ENCODE measurements around the gene PRKCA.

PRKCA gene

DNA sequence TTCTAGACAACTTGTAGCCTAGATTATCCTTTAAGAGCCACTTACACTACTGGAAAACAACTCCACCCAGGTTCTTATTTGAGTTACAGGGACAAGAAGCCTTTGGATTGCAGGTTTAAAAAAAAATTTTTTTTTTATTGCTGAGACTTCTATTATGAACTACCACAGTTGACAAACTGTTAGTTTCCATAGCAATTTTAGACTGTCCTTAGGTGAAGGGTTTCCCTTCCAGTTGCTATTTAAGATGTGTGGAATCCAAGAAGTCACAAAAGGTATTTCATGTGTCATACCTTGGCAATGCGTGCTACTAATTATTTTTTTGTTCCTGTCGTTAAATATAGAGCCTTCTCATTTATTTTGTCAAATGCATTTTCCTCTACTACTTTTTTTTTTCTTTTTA, 253.2 kb downstream of the PRKCA start:
- DNase-seq: no peak

DNA sequence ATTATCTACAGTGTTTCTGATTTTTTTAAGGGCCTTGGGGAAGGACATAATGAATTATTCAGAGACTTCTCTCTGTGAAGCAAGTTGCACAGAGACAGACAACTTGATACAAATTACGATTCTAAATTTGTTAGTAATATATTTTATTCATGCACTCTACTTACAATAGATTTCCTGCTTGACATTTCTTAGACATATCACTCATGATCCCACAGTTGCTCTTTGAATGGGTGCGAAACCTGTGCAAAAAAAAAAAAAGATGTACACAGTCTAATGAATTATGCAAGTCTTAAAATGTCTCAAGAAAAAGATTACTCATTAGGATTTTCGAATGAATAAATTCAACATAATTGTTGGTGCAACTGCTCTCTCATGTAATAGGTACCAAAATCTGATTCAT, 254.8 kb downstream of the PRKCA start:
- no peak for DNase-seq

DNA sequence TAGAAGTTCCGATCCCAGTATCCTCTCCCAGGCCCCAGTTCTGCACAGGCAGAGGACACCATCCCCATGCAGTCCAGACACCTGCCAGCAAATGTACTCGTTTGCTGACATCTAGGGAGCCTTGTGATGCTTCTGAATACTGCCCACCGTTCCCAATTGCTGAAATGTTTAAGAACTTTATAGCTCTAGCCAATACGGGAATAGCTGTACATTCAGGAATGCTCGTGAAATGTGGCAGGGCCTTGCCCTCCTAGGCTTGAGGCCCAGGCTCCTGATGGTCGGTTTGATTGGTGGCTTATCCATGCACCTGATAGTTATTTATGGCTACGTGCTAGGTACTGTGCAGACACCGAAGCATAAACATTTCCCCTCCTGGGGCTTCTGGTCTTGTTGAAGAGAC, 255.5 kb downstream of the PRKCA start:
- no peak for DNase-seq

DNA sequence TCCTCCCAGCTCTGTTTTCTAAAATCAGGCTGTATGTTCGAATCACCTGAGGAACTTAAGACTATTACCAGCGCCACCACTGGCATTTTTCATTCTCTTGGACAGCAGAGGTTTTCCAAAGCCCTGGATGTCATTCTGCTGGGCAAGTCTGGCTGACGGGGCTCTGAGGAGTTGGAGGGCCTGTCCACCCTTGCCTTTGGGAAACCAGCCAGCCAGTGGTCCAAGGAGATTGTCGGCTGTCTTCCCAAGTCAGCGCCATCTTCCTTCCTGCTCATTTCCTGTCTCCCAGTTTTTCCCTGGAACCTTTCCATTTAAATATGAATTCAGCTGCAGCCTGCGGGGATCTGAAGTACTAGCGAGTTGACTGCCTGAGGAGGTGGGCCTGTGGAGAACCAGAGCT, 258.3 kb downstream of the PRKCA start:
- DNase-seq: no peak

DNA sequence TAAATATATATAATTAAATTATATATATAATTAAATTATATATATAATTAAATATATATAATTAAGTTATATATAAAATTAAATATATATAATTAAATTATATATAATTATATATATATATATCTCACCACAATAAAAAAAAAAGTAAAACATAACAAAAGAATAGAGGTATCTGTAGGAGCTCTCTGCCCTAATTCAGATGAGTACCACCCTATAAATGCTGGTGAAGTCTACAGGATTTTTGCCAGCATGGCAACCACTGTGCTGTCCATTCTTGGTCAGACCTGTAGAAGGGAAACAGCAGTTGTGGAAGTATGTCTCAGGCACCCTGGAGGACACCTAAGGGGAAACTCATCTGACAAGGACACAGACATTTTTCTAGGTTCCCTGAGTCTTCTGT, 259.7 kb downstream of the PRKCA start:
- DNase-seq: no peak

DNA sequence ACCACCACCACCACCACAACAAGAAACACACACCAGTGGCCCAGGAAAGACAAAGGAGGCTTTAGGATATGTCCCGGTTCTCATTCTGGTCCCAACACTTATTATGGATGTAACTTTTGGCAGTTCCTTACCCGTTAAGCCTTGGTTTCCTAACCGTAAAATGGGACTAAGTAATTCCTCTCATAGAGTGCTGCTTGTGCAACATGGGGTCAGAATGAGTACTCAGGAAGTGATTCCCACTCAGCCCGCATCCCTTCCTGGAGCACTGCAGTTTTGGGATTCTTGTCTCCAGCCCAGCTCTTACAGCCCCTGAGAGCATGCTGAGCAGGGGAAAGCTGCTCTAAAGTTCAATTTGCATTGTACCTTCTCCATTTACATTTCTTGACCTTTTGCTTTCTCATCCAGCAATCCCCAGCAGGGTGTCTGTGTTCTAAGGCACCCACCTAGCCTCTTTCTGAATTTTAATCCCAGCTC, 262.6 kb downstream of the PRKCA start:
- no peak for DNase-seq

DNA sequence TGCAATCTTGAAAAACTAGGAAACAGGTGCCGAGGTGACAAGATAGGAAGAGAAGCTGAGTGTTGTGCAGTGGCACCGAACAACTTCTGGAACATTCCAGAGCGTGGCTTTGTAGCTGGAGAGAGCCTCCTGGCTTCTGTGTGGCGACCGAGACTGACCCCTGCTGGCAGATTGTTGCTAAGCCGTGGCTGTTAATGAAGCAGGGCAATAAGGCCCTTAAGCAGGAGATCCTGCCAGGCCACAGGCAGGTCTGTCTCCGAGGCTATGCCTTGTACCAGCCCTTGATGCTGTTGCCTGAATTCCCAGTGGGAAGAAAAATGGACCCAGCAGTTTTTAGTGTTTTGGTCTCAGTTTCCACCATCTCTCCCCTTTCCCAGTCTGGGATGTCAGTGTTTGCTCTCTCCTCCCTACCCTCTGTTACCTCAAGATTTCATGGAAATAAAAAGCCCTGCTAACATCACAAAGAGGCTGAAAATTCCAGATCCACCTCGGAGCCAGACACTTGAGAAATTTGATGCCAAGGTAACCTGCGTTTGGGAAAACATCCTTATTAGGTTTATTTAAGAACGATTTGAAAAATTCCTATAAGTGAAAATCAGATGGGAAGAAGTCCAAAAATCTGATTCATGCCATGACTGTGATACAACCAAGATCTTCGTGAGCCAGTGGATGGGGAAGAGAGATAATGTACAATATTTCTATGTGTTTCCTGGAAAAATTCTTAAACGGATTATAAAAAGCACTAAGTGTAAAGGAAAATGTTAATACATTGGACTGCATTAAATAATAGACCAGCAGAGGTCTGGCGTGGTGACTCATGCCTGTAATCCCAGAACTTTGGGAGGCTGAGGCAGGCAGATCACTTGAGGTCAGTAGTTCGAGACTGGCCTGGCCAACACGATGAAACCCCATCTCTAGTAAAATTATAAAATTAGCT, 265.1 kb downstream of the PRKCA start:
- DNase-seq: peak; percentile 78

DNA sequence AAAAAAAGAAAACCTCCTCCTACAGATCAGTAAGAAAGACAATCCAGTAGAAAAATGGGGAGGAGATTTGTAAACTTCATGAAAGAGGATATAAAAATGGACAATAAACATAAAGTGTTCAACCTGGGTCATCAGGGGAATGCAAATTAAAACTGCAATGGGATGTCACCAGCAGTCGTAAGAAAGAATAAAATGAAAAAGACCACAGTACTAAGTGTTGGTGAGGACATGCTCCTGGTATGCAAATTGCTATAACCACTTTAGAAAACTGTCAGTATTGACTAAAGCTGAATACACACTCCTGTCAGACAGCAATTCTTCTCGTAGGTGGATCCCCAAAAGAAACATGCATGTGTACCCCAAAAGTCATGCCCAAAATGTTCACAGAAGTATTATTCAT, 267.2 kb downstream of the PRKCA start:
- DNase-seq: no peak

DNA sequence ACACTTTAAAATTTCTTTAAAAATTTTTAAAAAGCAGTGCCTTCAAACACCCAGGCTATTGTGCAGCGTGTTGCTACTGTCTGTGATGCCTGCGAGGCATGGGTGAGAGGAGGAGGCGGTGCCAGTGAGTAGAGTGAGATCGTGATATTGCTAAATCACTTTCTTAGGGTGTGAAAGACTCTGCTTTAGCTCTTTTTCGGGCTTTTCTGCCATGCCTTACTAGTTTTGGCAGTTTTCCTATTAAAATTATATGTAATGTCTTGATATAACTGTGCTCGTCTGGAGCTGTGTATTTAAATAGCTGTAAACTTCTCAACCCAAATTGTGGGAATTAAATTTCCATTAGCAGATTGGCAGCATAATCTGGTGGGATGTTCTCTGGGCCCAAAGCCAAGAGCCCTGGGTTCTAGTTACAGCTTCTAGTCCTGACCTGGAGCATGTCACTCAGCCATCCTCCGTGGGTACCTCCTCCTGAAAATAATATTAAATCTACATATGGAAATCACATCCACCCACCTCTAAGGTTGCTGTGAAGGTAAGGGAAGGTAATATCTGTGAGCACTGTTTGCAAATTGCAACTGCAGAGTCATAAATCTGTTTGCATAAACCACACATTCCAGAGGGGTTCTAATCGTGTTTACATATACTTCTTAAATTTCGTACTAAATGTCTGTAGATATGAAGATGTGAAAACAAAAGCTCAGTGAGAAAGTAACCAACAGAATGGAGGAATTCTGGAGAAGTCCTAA, 268.2 kb downstream of the PRKCA start:
- DNase-seq: no peak

DNA sequence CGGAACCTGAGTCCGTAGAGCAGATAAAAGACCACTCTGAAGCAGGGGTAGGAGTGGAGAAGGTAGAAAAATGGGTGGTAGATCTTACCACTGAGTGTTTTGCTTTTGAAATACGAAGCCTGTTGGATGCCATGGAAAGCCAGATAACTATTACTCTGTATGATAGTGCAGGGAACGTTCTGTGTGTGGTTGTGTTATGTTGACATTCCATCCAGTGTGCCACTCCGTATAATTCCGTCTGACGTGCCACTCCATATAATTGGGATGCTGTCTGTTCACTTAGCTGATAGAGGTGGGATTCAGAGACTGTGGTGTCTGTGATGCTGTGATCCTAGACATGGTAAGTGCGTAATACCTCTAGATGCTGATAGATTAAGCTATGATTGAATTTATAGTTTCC, 269.3 kb downstream of the PRKCA start:
- no peak for DNase-seq

DNA sequence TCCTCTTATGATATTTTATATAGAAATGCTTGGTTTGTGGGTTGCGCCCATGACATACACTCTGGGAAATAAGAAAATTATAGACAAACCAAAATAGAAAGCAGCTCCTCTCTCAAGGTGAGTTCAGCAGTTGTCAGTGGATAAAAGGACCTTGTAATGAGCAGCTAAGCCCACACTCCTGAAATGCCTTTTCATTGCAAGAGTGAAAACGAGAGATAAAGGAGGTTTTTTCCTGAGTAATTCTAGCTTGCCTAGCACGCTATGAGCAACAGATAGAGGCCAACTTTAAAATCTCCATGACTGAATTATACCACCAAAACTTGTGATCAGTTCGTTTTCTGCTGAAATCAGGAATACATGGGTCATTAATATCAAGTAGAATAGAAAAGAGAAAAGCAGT, 270.7 kb downstream of the PRKCA start:
- DNase-seq: no peak

DNA sequence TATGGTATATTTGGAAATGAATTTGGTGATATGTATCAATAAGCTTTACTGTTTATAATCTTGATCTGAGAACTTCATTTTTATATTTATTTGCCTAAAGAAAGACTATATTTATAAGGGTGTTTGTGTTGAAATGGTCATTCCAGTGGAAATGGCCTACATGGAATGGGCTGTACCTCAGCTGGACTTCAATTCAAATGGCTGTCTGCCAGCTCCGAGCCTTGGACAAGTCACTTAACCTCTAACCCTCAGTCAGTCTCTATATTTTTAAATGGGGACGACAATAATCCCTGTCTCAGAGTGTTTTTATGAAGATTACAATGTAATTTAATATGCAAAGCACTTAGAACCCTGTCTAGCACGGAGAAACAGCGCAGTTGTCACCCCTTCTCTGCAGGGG, 271.7 kb downstream of the PRKCA start:
- no peak for DNase-seq

DNA sequence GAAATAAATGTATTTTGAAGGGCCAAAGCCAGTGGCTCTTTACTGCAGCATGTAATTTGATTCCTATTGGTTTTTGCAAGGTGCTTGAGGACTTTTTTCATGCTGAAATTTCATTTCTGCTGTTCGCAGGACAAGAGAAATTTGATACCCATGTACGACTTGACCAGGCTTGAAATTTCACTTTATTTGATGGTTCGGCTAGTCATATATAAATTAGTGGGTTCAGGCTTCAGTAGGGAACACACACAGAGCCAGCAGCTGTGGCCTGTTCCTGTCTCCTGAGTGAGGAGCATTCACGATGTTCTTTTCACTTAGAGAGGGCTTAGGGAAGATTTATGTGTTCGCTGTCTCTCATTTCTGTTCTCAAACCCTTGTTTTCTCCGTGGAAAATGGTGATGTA, 274.1 kb downstream of the PRKCA start:
- no peak for DNase-seq

DNA sequence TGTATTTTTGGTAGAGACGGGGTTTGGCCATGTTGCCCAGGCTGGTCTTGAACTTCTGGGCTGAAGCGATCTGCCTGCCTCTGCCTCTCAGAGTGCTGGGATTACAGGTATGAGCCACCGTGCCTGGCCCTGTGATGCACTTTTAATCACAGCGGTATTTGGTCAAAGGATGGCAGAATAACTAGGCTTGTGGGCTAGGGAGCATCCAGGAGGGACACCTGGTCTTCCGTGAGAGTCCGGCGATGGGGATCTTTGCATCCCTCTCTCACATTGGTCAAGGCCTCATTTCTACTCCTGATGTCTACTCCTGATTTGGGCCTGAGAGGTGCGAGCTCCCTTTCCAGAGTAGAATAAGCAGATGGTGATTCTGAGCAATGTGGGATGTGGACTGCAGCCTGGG, 274.6 kb downstream of the PRKCA start:
- no peak for DNase-seq

DNA sequence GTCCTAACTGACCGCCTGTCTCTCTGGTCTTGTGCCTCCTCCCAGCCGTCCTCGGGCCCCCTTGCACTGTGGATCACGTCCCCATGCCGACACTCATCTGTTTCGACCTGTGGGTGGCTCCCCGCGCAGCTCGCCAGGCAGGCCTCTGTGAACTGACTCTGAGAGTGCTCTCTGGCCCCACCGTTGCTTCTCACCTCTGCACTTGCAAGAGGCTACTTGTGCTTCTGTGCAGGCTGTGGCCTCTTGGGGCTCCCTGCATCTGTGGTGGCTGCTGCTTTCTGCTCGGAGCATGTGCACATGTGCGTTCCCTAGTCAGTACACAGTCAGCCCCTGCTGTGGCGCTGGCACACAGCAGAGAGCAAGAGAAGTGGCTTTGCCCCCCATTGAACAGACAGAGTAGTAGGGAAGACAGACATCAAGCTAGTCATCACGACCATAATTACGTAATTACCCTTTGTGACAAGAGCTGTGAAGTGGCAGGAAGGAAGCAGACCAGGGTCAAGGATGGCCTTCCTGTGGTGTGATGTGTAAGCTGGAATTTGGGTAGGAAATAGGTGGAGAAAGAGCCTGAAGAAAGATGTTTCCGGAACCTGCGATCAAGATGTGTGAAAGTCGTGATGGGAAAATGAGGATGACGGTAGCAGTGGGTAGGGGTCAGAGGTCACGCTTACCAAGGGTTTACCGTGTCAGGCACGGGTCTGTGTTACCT, 276.5 kb downstream of the PRKCA start:
- no peak for DNase-seq

DNA sequence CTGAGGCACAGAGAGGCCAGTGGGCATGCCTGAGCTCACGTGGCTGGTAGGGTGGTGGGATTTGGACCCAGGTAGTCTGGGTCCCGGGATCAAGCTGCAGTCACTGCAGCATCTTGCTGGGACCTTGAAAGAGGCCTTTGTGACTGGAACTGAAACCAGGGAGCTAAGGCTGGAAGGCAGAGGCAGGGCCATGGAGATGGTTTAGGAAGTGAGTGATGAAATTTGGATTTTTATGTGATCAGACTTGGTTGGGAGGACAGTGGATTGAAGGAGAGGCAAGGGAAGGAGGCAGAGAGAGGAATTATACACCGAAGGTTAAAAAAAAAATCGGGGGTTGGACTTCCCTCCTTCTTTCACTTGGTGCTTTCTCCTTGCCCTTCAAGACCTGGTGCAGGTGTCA, 277.1 kb downstream of the PRKCA start:
- no peak for DNase-seq

DNA sequence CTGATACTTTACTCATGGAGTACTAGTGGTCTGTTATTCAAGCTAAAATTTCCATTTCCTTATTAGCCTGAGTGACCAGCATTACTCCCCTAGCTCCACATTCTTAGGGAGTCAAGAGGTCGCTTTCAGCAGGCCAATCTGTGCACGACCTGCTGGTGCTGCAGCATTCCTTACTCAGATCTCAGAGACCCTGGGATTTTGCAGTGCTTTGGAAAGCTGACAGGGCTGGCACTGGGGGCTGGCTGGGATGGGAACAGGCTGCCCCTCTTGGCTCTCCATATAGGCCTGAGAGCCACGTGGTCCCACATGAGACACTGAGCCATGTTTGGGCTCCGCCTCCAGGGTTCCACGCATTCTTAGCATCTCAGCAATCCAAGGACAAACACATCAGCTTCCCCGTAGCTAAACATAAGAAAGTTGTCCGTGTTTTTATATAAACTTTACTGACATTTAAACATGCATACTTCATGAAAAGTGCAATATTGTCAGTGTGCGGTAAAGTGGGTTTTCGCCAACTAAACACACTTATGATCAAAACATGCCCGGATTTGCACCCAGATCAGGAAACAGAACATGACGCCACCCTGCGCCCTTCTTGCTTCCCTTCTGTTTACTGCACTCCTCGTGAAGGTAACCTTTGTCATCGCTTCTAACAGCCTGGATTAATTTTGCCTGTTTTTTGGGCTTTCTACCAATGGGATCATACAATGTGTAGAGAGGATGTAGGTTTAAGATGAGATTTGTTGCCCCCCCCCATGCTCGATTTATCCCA, 278.0 kb downstream of the PRKCA start:
- DNase-seq: no peak

DNA sequence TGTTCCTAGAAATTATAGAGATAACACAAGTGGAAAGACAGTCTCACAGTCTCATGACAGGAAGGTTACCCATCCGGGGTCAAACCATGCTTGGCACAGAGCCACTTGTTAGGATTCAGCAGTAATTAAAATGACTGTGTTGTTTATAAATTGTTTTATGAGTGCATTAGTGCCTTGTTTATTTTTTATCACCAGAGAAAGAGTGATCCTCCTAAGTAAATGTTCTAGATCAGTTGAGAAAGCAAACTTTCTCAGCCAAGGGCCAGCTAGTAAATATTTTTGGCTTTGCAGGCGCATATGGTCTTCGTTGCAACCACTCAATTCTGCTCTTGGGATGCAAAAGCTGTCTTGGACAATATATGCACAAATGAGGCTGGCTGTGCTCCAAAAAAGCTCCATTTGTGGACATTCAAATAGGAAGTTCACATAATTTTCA, 278.6 kb downstream of the PRKCA start:
- no peak for DNase-seq

DNA sequence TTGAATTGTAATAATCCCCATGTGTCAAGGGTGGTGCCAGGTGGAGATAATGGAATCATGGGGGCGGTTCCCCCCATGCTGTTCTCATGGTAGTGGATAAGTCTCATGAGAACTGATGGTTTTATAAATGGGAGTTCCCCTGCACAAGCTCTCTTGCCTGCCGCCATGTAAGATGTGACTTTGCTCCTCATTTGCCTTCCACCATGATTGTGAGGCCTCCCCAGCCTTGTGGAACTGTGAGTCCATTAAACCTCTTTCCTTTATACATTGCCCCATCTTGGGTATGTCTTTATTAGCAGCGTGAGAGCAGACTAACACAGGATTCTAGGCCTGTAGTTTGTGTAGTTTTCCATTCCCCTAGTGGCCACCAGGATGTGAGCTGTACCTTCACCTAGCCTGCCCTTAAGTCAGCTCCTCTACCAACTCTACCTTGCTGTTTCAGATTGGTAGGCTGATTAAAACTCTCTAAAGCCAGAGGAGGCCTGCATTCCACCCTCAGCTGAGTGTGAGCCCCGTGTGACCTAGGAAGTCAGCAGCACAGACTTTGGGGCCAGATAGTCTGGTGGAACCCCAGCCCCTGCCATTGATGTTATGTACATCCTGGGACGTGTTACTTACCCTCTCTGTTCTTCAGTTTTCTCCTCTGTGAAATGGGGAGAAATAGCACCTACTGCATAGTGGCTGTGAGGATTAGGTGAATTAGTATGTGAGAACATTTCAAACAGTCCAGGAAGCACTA, 280.1 kb downstream of the PRKCA start:
- DNase-seq: peak; percentile 42

DNA sequence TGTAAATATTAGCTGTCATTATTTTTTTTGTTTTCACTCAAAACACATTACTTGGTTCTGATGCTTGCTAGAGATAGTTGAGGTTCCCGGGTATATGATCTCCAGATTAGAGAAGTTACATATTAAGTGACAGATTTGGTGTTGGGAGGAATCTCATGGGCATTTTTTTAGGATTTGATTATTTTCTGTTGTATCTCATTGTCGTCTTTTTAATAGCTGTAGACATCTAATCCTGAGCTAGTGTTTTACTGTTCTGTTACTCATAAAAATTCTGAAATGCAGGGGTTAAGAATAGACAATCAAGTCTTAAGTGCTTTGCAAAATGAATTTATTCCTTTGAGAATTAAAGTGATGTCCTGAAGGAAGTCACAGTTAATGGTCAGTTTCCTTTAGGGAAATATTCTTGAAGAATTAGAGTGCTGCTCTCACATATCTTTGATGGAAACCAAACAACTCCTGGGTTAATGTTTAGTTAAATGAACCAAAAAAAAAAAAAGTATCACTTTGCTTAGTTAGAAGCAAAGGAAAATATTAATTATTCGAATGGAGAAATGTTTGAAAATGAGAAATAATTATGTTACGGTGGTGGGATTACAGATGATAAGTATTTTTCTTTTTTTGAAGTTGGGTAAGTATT, 280.8 kb downstream of the PRKCA start:
- peak; percentile 8 for DNase-seq

DNA sequence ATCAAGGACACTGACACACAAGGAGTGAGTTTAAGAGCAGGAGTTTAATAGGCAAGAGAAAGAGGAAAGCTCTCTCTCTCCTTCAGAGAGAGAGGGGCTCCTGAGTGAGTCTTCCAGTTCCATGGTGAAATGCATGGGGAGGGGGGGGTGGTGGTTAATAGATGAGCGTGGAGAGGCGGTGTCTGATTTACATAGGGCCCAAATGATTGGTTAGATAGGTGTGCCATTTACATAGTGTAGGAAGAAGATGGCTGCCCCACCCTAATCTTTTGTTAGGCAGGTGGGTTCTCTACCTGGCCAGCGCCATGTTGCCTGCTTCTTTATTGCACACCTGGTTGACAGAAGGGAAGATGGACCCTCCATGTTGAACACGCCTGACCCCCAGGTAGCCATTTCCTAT, 282.5 kb downstream of the PRKCA start:
- DNase-seq: no peak

All from DMS53 (cell line).